ENCODE data around the gene AGPAT1.

Gene AGPAT1

GRCh38 chr6:32167761-32168262 is 8.1 kb downstream of the AGPAT1 start:
- DNase-seq: no peak

DNA sequence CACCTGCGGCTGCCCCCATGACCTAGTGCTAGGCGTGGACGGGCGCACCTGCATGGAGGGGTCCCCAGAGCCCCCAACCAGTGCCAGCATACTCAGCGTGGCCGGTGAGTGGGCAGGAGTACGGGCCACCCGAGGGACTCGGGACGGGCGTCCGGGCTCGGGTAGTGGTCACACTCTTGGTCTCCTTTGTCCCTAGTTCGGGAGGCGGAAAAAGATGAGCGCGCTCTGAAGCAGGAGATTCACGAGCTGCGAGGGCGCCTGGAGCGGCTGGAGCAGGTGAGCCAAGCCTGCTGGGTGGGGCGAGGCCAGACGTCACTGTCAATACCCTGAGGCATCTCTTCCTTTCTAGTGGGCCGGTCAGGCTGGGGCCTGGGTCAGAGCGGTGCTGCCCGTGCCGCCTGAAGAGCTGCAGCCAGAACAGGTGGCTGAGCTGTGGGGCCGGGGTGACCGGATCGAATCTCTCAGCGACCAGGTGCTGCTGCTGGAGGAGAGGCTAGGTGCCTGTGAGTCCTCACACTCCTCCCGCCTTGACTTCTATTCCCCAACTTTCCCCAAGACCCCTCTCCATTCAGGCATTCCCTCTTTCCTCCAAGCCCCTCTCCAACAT is 8.6 kb downstream of the AGPAT1 start:
- no peak for DNase-seq

- DNase-seq: no peak
Measured at GRCh38 chr6:32166411-32167061, 9.3 kb downstream of the AGPAT1 start.

DNA sequence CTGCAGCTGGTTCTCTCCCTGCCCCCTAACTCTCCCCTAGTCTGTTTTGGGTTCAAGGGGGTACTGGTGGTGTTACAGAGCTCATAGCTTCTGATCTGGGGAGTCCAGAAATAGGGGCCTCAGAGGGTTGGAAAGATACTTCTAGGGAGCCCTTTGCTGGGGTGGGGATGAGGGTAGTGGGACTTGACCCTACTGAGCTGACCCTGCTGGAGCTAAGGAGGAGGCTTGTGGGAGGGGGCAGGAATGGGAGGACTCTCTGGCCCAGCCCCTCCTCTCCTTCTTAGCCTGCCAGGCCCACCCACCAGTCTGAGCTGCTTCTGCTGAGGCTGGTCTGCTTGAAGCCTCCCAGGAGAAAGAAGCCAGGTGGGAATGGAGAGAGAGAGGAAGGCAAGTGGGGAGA is 11.6 kb downstream of the AGPAT1 start, which contains the start of gene EGFL8:
Gene EGFL8 (plus strand): TSS at position 301 of the 400 bp plus-strand sequence. CDS start 1,571 bp downstream, outside the sequence.
- no peak for DNase-seq

DNA sequence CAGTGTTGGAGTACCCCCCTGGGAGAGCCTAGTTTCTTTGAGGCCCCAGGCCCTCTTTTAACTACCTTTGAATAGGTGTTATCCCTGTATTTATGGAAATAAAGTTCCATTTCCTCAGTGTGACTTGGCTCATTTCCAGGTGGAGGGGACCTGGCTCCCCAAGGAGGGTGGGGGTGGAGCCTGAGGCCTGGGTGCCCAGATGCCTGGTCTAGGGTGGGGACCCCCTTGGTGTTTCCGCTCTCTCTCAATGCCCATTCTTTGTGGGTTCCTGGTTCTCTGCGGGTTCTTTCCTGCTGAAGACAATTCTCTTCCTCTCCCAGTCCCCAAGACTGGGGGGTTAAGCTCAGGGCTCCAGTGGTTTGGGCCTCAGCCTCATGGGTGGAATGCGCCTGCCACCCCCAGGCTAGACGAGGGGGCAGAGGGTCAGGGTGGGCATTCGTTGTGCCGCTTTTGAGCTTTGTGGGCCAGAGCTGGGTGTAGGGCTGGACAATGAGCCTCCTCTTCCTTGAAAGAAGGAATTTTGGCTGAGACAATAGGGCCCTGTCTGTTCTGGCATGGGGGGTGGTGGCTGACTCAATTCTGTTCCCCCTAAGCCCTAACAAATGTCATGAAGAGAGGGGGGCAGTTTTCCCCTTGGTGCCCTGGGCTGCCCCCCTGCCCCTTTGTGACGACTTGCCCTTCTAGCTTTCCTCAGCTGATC is 12.2 kb downstream of the AGPAT1 start:
- DNase-seq: no peak

DNA sequence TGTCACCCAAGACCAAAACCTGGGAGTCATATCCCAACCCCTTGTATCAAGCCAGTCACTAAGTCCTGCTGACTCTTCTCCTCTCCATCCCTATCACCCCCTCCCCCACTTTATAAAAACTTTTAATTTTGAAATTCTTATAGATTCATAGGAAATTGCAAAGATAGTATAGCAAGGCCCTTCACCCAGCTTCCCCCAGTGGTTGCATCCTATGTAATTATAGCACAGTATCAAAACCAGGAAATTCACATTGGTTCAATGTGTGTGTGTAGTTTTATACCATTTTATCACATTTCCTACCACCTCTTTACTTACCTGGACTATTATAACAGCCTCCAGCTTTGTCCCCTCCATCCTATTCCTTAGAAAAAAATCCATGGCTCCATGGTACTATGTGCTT is 17.8 kb downstream of the AGPAT1 start:
- no peak for DNase-seq

DNA sequence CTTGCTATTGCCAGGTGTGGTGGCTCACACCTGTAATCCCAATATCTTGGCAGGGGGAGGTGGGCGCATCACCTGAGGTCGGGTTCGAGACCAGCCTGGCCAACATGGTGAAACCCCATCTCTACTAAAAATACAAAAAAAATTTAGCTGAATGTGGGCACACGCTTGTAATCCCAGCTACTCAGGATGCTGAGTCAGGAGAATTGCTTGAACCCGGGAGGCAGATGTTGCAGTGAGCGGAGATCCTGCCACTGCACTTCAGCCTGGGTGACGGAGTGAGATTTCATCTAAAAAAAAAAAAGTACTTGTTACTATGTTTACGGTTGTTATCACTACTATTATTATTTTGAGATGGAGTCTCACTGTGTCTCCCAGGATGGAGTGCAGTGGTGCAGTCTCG is 19.0 kb downstream of the AGPAT1 start:
- DNase-seq: no peak

DNA sequence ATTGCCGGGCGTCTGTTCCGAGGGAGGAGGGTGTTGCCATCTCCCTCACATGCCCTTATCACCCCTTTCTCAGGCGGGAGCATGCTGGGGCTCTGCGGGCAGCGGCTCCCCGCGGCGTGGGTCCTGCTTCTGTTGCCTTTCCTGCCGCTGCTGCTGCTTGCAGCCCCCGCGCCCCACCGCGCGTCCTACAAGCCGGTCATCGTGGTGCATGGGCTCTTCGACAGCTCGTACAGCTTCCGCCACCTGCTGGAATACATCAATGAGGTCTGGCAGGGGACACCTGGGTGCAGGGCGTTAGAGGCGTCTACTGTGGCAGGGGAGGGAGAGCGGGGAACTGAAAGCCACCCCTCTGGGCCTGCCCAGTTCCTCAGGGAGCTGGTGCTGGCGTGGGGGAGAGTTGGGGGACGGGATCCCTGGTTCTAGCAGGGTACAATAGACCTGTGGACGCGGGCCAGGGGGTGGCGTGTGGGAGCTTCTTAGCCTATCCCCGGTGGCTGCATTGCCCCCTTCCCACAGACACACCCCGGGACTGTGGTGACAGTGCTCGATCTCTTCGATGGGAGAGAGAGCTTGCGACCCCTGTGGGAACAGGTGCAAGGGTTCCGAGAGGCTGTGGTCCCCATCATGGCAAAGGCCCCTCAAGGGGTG is 21.2 kb downstream of the AGPAT1 start:
- peak in 1 of 2 donors; percentile 12 for DNase-seq

DNA sequence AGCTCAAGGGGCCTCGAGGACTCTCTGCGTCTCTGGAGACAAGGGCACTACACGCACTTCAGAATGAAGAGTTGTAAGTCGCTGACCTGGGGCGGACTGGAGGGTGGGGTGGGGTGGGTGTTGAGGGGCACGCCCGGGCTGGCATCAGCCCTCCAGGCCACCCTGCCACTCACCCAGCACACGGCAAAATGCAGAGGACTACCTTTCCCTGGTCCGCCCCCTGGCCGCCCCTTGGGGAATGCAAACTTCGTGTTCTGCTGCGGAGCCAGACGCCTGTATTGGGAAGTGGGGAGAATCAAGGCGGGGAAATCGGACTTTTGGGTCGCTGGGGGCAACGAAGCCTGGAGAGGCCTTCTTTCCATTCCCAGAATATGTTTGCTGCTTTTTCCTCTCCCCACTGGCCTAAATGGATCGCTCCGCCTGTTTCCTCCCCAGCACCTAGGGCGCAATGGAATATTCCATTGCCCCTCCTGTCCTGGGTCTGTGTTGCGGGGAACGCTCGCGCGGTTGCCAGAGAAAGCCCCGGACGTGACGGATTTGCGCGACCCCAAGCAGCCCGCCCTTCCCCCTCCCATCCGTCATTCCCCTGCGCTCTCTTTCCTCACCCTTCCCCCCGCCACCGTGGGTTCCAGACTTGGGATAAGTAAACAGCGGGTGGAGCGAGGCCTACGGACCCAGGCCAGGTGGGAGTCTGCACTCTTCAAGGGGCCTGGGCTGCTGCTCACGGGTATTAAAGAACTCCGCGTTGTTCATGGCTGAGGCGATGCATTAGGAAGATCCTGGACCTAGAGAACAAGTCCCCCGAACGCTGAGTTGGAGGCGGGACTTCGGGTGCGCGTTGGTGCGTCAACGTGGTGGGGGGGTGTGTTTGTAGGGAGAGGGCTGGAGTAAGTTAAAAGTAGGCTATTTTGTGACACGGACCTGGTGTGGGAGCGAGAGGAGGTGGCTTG is 22.0 kb downstream of the AGPAT1 start, which contains the start of gene PPT2:
Gene PPT2 (plus strand): TSS at position 578 of the 950 bp plus-strand sequence. CDS start 454 bp downstream, outside the sequence.
- DNase-seq: peak; percentile 32 to 81

- no peak for DNase-seq
Measured at GRCh38 chr6:32152769-32153563, 22.9 kb downstream of the AGPAT1 start.

DNA sequence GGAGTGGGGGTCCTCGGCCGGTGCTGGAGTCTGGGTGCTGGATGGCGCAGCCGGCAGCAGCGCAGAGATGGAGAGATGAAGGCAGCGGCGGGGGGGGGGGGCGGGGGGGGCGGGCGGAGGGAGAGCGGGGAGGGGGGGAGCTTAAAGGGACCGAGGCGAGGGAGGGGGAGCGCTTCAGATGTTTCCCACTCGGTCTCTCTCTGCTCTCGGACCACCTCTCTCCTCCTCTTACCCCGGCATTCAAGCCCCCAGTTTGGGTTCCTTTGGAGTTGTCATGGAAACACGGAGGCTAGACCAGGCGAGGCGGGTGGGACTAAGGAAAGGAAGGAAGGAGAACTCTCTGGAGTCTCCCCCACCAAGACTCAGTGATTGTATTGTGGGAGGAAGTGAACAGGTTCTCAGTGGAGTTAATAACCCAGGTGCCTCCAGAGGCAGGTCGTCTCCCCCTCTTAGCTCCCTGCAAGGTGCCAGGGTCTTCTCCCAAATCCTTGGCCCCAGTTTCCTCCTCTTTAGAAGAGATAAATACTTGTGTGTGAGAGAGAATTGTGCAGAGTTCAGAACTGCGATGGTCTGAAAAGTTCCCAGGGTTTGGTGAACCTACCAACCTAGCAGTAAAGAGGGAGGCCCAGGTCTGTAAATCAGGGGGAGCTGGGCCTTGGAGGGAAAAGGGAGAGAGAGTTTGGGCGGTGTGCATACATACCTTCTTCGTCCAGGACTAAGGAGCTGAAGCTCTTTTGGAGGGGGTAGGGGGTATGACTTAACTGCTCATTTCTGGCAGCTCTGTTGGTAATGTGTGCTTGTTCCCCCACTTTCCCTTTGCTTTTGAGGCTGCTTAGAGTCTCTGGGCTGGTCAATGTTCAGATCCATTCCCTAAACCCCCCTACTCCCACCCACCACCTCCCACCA is 23.8 kb downstream of the AGPAT1 start, which contains the start of gene PRRT1:
Gene PRRT1 (minus strand): TSS at position 77 of the 906 bp plus-strand sequence. CDS start 112 bp downstream, outside the sequence.
- no peak for DNase-seq

GRCh38 chr6:32151181-32151862 is 24.6 kb downstream of the AGPAT1 start:
- DNase-seq: no peak

GRCh38 chr6:32149932-32150870 is 25.7 kb downstream of the AGPAT1 start:
- no peak for DNase-seq

GRCh38 chr6:32149092-32149755 is 26.7 kb downstream of the AGPAT1 start:
- DNase-seq: no peak

DNA sequence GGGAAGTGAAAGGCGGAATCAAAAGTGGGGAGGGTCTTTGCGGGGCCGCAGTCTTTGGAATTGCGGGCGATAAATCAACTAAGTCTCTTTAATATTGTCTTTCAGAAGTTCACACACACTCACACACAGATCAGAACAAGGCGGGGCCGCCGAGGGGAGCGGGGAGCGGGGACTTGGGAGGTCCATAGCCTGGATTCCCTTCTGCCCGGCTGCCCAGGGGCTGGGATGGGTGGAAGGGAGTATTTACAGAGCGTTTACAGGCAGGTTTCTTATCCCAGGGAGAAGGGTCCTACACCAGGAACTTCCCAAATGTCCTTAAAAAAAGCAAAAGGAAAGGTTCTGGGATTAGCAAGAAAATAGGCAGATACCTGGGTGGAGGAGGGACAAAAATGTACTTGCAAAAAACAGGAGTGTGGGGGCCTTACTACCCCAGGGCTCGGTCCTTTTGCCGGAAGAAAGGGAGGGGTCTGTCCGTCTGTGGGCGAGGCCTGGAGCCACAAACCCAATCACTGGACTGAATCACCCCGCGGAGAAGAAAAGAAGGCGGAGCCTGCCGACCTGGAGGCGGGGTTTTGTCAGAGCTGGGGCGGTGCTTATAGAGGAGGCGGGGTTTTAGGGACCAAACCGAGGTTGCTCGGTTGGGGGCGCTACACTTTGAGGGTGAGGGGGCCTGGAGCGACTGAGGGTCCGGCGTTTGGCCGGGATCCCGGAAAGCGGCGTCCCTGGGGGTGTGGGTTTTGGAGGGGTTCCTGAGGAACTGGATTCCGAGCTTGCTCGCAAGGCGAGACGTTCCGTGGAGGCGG is 27.4 kb downstream of the AGPAT1 start:
- DNase-seq: peak in 1 of 2 donors; percentile 27

- no peak for DNase-seq
Measured at GRCh38 chr6:32147401-32148132, 28.3 kb downstream of the AGPAT1 start.
